HG02885 (cell line): ENCODE measurements around the gene PLAGL2.
"Not testable (repeated sequence)": the region's sequence is repeated elsewhere in the genome, so short reads cannot be mapped to it uniquely, and the experiment has no call there.

ENCODE experiments used
- ATAC-seq: cut with Tn5 transposase; IDR thresholded peaks from one replicate; pipeline ENCODE4 v1.9.1; 2021; ENCODE audit warnings: mild to moderate bottlenecking; ENCODE audit not compliant: unreplicated experiment, poor library complexity

The PLAGL2 gene

DNA sequence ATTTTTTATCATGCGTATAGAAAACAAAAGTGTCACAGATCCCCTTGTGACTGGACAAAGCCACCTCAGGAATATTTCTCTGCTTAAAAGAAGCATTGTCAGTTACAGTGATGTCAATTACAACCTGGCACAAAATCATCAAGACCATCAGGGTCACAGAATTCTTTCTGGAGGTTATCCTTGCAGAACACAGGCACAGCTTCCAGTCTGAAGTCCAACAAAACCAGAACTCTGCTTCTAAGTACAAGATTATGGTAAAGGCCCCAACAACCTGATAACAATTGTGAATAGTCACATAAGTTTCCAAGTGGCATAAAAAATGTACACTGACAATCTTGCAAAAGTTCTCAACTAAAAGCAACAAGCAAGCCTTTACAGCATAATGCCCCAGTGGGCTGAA lies 21.0 kb downstream of the PLAGL2 start:
- no peak for ATAC-seq

DNA sequence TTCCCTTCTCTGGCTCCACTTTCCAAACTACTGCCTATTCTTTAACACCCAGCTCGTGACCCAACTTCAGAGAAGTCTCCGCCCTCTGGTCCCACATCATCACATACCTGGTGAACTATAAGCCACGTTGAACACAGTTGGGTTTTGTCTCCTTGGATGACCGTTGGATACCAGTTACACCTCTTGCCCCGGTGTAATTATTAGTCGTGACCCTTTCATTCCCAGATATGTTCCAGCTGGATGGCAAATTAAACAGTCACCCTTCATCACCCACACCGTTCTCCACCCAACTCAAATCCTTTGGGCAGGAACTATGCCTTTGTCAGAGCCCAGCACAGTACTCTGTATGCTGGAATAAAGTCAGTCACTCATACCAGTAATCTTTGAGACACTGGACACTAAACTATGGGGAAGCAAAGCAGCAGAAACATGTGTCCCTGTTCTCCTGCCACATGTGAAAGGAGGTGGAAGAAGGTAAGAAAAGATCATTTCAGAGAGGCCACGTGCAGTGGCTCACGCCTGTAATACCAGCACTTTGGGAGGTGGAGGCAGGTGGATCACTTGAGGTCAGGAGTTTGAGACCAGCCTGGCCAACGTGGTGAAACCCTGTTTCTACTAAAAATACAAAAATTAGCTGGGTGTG lies 22.5 kb downstream of the PLAGL2 start:
- ATAC-seq, result no peak

DNA sequence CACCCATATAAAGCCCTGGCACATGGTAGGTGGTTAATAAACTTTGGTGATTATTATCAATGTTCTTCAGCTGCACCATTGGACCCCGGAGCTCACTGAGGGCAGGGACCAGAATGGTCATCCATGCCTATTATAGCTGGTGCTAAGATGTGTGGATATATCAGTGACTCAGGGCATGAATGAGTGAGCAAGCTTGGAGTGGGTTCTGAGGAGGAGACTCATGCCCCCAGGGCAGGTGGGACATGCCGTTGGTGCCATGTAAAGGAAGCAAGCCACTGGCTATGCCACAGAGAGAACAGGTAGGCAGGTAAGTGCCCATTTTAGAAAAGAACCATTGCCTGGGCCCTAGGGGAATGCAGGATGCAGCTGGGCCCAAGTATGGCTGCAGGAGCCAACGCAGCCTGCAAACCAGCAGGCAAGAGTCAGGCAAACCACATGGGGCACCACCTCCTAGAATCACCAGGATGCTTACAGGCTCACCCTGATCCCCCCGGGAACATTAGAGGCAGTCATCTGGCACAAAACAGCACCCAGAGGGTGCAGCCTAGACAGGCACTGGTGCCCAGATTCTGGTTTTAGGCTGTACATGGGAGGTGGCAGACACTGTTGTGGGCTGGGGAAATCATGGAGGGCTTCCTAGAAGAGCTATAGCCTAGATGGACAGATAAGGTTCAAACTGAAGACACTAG lies 23.5 kb downstream of the PLAGL2 start:
- no peak for ATAC-seq

DNA sequence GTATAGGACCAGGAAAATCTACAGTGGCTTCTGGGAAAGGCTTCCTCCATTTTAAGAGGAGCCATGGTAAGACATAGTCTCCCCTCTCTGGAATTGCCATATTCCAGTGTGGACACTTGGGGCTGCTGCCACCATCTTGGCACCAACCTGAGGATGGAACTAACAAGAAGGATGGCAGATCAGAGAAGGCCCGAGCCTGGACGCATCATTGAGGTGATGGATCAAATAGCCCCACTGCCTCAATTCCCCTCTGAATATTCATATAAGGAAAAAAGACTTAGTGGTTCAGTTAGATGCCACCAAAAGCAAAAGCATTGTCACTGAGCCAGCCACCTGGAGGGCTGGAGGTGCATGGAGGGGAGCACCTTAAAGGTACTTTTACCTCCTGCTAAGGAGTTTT lies 25.9 kb downstream of the PLAGL2 start:
- no peak for ATAC-seq

DNA sequence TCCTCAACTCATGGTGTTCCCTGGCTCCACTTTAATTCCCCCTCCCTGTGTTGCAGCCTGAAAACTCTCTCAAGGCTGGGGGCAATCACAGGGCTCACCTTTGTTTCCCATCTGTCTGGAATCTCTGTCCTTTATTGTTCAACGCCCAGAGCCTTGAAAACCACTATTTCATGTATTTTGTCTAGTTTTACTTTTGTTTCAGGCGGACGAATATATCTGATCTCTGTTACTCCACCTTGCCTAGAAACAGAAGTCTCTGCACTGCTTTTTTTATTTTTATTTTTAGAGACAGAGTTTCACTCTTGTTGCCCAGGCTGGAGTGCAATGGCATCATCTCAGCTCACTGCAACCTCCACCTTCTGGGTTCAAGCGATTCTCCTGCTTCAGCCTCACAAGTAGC lies 27.6 kb downstream of the PLAGL2 start:
- ATAC-seq, result no peak

DNA sequence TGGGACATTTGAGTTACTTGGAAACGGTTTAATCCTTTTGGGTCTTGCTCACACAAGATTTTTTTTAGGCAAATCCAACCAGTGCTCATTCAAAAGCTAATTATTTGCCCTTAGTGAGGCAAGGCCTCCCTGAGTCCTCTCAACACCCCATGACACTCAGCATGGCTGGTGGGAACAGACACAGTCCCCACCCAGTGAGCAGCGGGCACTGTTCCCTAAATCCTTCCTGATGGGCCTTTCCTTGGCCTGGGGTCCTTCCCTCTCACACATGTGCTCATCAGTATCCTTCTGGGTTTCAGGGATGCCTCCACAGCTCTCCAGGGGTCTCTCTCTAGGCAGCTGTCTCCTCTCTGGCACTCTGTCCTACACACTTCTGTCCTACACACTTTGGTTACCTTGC lies 28.0 kb downstream of the PLAGL2 start:
- no peak for ATAC-seq

DNA sequence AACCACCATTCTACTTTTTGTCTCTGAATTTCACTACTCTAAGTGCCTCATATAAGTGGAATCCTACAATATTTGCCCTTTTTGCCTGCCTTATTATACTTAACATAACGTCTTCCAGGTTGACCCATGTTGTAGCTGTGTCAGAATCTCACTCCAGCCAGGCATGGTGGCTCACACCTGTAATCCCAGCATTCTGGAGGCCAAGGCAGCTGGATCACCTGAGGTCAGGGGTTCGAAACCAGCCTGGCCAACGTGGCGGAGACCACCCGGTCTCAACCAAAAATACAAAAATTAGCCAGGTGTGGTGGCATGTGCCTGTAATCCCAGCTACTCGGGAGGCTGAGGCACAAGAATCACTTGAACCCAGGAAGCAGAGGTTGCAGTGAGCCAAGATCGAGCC lies 29.8 kb downstream of the PLAGL2 start:
- ATAC-seq, result not testable (repeated sequence)

DNA sequence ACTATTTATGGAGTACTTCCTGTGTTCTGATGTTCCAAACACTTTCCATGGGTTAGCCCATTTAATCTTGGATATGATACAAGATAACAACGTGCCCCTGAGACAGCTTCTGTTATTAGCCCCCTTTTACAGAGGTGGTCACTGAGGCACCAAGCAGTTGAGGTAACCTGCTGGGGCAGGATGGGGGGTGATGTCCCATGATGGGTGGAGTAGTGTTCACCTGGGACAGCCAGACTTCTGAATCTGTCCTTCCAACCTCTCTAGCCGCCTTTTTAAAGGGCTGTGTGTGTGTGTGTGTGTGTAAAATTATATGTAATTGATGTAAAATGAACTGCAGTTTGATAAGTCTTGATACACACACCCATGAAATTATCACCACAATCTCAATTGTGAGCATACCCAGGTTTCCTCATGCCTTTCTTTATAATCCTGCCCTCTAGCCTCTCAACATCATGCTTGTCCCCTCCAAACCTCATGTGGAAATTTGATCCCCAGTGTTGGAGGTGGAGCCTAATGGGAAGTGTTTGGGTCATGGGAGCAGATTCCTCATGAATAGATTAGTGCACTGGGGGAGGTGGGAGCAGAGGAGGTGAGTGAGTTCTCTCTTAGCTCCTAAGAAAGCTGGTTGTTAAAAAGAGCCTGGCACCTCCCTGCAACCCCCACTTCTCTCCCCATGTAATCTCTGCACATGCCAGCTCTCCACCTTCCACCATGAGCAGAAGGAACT lies 39.2 kb downstream of the PLAGL2 start:
- no peak for ATAC-seq

DNA sequence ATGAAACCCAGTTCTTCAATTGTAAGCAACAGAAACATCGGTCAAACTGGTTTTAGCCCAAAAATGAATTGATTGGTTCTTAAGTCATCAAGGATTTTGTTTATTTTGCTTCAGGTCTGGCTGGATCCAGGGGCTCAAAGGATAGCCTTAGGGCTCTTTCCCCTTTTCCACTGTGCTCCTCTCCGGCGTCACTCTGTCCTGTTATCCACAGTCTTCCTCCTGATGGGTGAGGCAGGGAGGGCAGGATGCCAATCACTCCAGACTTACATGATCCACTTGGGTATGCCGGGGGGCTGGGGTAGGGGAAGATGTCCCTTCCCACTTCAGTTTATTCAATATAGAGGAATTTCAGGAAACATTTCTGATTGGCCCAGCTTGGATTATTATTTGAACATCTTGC lies 40.0 kb downstream of the PLAGL2 start:
- ATAC-seq, result no peak

DNA sequence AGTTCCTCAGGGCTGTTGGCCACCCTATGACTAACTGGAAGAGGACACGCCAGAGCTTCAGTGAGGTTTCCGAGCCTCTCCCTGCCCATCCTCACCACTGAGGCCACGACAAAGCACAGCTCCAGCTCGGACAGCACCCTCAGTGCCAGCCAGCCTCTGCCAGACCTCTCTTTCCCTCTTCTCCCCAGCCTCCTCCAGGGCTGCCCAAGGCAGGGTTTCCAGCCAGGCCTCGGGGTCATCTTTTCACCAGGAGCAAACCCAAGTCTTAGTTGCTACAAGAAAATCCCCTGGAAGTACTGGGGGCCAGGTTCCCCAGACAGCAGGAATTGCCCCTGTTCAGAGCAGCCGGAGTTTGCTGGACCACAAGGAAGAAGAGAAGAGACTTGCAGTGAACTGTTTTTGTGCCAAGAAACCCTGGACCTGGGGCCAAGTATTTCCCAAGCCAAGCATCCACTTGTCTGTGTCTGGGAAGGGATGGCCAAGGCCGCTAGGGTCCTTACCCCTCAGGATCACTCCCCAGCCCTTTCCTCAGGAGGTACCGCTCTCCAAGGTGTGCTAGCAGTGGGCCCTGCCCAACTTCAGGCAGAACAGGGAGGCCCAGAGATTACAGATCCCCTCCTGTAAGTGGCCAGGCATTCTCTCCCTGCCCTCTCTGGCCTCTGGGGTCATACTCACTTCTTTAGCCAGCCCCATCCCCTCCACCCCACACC lies 41.6 kb downstream of the PLAGL2 start:
- ATAC-seq, result no peak

DNA sequence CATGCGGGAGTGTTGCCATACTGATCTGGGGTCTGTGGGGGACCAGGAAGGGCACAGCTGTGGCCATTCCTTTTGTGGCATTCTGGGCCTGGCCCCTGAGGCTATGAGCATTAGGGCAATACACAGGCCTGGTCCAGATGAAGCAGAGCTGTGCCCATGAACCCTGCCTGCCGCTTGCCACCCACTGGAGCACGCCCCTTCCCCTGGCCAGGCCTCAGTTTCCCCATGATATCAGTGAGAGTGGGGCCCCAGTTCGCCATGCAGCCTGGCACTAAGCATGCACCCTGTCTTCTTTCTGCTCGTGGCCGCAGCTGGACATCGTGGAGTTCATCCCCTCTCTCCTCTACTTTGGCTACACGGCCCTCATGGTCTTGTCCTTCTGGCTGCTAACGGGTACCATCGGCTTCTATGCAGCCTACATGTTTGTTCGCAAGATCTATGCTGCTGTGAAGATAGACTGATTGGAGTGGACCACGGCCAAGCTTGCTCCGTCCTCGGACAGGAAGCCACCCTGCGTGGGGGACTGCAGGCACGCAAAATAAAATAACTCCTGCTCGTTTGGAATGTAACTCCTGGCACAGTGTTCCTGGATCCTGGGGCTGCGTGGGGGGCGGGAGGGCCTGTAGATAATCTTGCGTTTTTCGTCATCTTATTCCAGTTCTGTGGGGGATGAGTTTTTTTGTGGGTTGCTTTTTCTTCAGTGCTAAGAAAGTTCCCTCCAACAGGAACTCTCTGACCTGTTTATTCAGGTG lies 42.4 kb downstream of the PLAGL2 start:
- no peak for ATAC-seq

DNA sequence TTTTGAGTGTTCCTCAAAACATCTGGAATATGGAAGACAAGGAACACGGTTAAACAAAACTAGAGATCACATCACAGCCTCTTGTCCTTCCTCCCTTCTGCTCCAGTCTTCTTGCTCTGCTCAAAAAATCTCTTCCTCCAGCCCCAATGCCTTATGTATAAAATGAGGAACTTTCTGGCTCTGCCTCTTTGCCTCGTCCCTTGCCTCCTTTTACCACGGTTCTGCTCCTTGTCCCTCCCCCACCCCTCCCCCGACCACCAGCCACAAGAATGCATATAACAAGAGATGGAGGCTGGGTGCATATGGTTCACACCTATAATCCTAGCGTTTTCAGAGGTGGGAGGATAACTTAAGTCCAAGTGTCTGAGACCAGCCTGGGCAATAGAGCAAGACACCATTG lies 43.6 kb downstream of the PLAGL2 start:
- no peak for ATAC-seq

DNA sequence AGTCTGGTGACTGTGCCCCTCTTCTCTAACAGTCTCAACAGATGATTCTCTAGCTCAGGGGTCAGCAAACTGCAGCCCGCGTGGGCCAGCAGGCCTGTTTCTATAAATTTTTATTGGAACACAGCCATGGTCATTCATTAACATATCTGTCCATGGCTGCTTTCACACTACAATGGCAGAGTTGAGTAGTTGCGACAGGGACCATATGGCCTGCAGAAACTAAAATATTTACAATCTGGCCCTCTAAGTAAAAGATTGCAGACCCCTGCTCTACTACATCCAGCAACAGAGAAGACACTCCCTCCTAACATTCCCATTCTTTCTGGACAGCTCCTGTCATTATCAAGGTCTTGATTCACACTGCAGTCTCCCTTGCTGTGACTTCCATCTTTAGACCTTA lies 45.2 kb downstream of the PLAGL2 start:
- no peak for ATAC-seq

DNA sequence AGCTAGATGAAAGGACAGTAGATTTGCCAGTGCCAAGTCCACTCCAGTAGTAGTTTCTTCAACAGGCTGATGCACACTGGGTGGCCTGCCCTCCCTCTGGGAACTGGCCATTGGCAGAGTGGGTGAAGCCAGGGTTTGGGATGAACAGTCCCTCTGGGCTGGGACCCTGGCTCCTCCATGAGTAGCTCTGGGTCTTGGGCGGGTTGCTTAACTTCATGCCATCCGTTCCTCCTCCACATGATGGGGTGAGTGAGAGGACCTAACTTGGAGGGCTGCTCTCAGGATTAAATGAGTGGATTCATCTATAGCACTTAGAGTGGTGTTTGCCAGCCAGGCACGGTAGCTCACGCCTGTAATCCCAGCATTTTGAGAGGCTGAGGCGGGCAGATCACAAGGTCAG lies 47.2 kb downstream of the PLAGL2 start:
- ATAC-seq, result no peak

DNA sequence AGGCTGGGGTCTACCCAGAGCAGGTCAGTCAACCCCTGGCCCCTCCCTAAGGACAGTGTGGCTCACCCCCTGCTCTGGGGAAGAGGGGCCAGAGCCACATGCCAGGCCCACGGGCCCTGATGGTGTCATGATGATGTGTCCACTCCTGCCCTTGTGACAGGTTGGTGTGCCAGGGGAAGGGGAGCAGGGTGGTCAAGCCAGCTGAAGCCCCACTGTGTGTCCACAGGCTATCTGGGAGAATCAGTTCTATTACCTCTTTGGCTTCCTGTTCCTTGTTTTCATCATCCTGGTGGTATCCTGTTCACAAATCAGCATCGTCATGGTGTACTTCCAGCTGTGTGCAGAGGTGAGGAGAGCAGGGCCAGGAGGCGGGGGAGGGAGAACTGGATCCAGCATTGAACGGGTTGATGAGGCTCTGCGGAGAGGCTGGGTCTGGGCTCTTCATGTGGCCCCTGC lies 47.7 kb downstream of the PLAGL2 start:
- no peak for ATAC-seq

DNA sequence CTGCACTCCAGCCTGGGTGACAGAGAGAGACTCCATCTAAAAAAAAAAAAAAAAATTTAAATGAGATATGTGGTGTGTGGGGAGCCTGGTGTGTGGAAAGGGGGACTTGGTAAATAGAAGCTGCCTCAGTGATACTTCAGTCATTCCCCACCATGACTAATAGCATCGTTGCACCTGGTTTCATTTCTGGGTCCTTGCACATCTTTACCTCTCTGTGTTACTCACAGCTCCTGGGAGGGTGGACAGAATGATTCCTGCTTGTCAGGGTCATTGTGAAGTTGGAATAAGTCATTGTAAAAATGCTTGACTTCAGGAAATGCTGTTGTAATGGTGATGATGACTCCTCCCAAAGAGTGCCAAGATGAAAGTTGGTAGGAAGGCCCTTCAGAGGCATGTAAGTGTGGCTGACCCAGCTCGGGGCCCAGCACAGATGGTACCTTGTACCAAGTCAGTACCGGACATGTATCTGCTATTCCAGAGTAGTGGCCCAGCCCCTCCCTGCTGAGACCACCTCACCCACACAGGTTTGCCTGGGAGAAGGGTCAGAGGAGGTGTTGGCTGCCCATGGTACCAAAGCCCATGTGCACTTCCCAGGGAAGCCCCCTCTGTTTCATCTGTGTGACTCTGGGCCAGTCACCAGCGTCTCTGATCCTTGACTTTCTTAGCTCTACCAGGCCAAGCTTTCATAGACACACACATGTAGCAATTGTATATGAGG lies 48.4 kb downstream of the PLAGL2 start:
- ATAC-seq, result no peak

DNA sequence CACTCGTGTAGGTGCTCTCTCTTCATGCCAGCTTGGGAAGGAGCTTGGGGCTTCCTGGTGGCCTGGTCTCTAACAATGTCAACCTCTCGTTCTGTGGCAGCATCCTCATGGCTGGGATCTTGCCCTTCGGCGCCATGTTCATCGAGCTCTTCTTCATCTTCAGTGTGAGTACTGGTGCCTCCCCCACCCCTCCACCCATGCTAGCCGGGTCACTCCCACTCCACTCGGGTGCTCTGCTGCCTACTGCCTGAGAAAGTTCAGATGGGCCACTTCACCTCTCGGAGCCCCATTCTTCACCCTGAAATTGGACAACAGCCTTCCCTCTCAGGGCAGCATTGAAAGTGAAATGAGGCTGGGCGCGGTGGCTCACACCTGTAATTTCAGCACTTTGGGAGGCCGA lies 49.2 kb downstream of the PLAGL2 start:
- ATAC-seq, result no peak

DNA sequence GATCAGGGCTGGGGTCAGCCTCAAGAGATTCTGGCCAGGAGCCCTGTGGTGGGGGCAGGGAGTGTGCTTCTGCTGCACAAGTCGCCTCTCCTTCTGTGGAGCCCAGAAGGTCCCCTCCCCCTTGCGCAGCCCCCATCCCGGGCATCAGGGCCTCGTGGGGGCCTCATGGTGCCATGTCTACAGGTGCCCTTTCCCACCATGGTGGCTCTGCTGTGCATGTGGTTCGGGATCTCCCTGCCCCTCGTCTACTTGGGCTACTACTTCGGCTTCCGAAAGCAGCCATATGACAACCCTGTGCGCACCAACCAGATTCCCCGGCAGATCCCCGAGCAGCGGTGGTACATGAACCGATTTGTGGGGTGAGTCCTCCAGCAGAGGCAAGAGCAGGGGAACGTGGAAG lies 49.9 kb downstream of the PLAGL2 start:
- ATAC-seq, result no peak
